H1 (cell line): ENCODE data around the gene F8.

Experiments used
- CEBPB ChIP-seq: IDR thresholded peaks from 2 replicates; pipeline ENCODE4 v1.6.1; 2012; ENCODE audit warnings: low read depth, low read length
- CHD2 ChIP-seq: IDR thresholded peaks from 2 replicates; pipeline ENCODE4 v1.6.1; 2012; ENCODE audit warnings: low read length, improper control_type of control experiment
- POLR2A ChIP-seq, 2 experiments: IDR thresholded peaks; 1 replicate in 1 of 2; 2 replicates in 1 of 2; pipeline ENCODE4 v1.6.1; 2011; ENCODE audit warnings: low read depth in 2 of 2, low read length in 2 of 2, mild to moderate bottlenecking in 2 of 2; ENCODE audit errors: control extremely low read depth in 1 of 2
- RBBP5 ChIP-seq: IDR thresholded peaks from 2 replicates; pipeline ENCODE4 v1.7.1; 2012; ENCODE audit warnings: low read depth, mild to moderate bottlenecking, inconsistent platforms, low read length, moderate library complexity, borderline replicate concordance
- SP4 ChIP-seq: IDR thresholded peaks from 2 replicates; pipeline ENCODE4 v1.6.1; 2012; ENCODE audit warnings: low read length, inconsistent platforms
- TF ChIP-seq, protein P1 (sequence below), 3 experiments: IDR thresholded peaks; 1 replicate in 2 of 3; 2 replicates in 1 of 3; pipeline versions ENCODE4 v1.5.1 to v1.6.1; 2011; ENCODE audit warnings: low read length in 3 of 3, mild to moderate bottlenecking in 3 of 3, inconsistent platforms in 2 of 3, low read depth in 1 of 3, moderate library complexity in 1 of 3; ENCODE audit not compliant: insufficient read depth in 1 of 3; ENCODE audit errors: control extremely low read depth in 1 of 3

DNA sequence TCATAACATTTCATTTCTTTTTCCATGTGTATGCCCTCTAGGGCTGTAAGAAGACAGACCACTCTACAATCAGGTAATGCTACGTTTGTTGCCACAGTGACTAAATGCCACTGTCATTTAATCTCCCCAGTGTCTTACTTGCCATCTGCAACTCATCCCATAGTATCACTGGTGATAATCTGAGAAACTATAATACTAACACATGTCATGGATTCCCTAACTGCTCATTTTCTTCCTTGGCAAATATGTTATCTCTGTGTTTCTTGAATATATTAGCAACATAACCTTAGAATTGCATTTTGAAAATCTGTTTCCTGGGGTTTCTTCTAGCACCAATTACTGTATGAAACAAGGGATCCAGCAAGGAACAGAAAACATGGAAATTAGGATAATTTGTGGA is 130.2 kb downstream of the F8 start:
- TF ChIP-seq, protein P1, sequence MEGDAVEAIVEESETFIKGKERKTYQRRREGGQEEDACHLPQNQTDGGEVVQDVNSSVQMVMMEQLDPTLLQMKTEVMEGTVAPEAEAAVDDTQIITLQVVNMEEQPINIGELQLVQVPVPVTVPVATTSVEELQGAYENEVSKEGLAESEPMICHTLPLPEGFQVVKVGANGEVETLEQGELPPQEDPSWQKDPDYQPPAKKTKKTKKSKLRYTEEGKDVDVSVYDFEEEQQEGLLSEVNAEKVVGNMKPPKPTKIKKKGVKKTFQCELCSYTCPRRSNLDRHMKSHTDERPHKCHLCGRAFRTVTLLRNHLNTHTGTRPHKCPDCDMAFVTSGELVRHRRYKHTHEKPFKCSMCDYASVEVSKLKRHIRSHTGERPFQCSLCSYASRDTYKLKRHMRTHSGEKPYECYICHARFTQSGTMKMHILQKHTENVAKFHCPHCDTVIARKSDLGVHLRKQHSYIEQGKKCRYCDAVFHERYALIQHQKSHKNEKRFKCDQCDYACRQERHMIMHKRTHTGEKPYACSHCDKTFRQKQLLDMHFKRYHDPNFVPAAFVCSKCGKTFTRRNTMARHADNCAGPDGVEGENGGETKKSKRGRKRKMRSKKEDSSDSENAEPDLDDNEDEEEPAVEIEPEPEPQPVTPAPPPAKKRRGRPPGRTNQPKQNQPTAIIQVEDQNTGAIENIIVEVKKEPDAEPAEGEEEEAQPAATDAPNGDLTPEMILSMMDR (IDR thresholded peaks at IDR 0.05; ENCODE audit: control extremely low read depth in 1 of 3, insufficient read depth in 1 of 3, low read depth in 1 of 3, low read length in 3 of 3), result no peak
- no peak for TF ChIP-seq POLR2A (IDR thresholded peaks at IDR 0.05; ENCODE audit: control extremely low read depth in 1 of 2, low read depth in 2 of 2, low read length in 2 of 2)
- TF ChIP-seq CEBPB, result no peak
- TF ChIP-seq SP4, result no peak
- no peak for TF ChIP-seq CHD2
- TF ChIP-seq RBBP5, result no peak
